NCI-H1092 treated with DMSO at 0.1 percent for 48 hours (cell line): ENCODE measurements around the gene GULP1.
"Not testable (repeated sequence)": the region's sequence is repeated elsewhere in the genome, so short reads cannot be mapped to it uniquely, and the experiment has no call there.

Experiments used
- DNase-seq: peaks from one replicate; lab custom pipeline; 2025; lab: John Stamatoyannopoulos, UW

GULP1 gene

GRCh38 chr2:188291617-188292347 is at the start of gene GULP1:
GULP1 (plus strand) TSS chr2:188291874; CDS start chr2:188477703, 185,829 bp downstream.
- peak; percentile 33 for DNase-seq

GRCh38 chr2:188243381-188243780 is 48.3 kb upstream of the GULP1 start:
- no peak for DNase-seq

- no peak for DNase-seq
These were observed 47.3 kb upstream of the GULP1 start for GRCh38 chr2:188244383-188244782.

GRCh38 chr2:188245230-188245629 is 46.4 kb upstream of the GULP1 start:
- DNase-seq = no peak

- DNase-seq = no peak
These were observed 43.2 kb upstream of the GULP1 start for GRCh38 chr2:188248513-188248912.

- no peak for DNase-seq
These were observed 40.6 kb upstream of the GULP1 start for GRCh38 chr2:188251034-188251433.

GRCh38 chr2:188256420-188256819 is 35.3 kb upstream of the GULP1 start:
- no peak for DNase-seq

GRCh38 chr2:188265315-188265714 is 26.4 kb upstream of the GULP1 start:
- DNase-seq = no peak

GRCh38 chr2:188267776-188268175 is 23.9 kb upstream of the GULP1 start:
- DNase-seq = no peak

- no peak for DNase-seq
These were observed 22.7 kb upstream of the GULP1 start for GRCh38 chr2:188269004-188269403.

GRCh38 chr2:188272121-188272520 is 19.6 kb upstream of the GULP1 start:
- DNase-seq = no peak

- DNase-seq = no peak
These were observed 17.4 kb upstream of the GULP1 start for GRCh38 chr2:188274274-188274673.

- DNase-seq = no peak
These were observed 15.4 kb upstream of the GULP1 start for GRCh38 chr2:188276255-188276654.

GRCh38 chr2:188277786-188278185 is 13.9 kb upstream of the GULP1 start:
- no peak for DNase-seq

GRCh38 chr2:188278388-188279092 is 13.1 kb upstream of the GULP1 start:
- DNase-seq = no peak

GRCh38 chr2:188279093-188279445 is 12.6 kb upstream of the GULP1 start:
- no peak for DNase-seq

- no peak for DNase-seq
These were observed 10.9 kb upstream of the GULP1 start for GRCh38 chr2:188280811-188281222.

- no peak for DNase-seq
These were observed 8.8 kb upstream of the GULP1 start for GRCh38 chr2:188282907-188283306.

- not testable (repeated sequence) for DNase-seq
These were observed 7.4 kb upstream of the GULP1 start for GRCh38 chr2:188284251-188284650.

- no peak for DNase-seq
These were observed 6.6 kb upstream of the GULP1 start for GRCh38 chr2:188285049-188285448.

GRCh38 chr2:188285774-188286173 is 5.9 kb upstream of the GULP1 start:
- no peak for DNase-seq

- DNase-seq = no peak
These were observed 495 bp upstream of the GULP1 start for GRCh38 chr2:188291142-188291616.
